A549 (cell line): ENCODE data around the gene MPC2. TPM values are rescaled to one million over a fixed set of nuclear protein-coding genes. Genes with fewer than 3 reads are reported as not detected.

Experiments used
- ATAC-seq, 2 experiments: fragments of 200-7000 bp in 1 of 2; fragments of >200 bp in 1 of 2; cut with Nextera tagmentation in 1 of 2; cut with Tn5 transposase in 1 of 2; 3 replicates each; pipeline versions ENCODE4 v1.8.0 to v1.9.1; 2018 to 2020; ENCODE audit warnings: mild to moderate bottlenecking in 1 of 2, moderate library complexity in 1 of 2
- CTCF ChIA-PET: fragments of 300-600 bp; sonication (Branson Sonifier 250); formaldehyde crosslinking; extraction: SDS; loops from one replicate; lab custom pipeline; 2021; ENCODE audit warnings: antibody characterized with exemption, inconsistent platforms; lab: Yijun Ruan, JAX
- POLR2A ChIA-PET: fragments of 350-600 bp; formaldehyde crosslinking; extraction: SDS; loops from one replicate; lab custom pipeline; 2021; ENCODE audit warnings: antibody characterized with exemption, inconsistent platforms; lab: Yijun Ruan, JAX
- DNase-seq, 2 experiments: peaks; one replicate each; pipeline versions ENCODE4 v3.0.0 to v3.0.0-alpha.2; 2011 to 2016; ENCODE audit warnings: low read depth in 1 of 2, low spot score in 1 of 2
- FAIRE-seq: peaks from 2 replicates; lab custom pipeline; 2011; peaks lifted over from hg19 to GRCh38; lab: Jason Lieb, UNC
- H3K27ac ChIP-seq, 2 experiments: fragments of >200 bp; sonication (Bioruptor Twin); formaldehyde crosslinking; 3 replicates each; pipeline ENCODE4 v1.5.1; 2016 to 2017
- H3K4me1 ChIP-seq: fragments of >200 bp; sonication (Bioruptor Twin); formaldehyde crosslinking; 3 replicates; pipeline ENCODE4 v1.6.1; 2016
- H3K4me2 ChIP-seq: fragments of >200 bp; sonication (Bioruptor Twin); formaldehyde crosslinking; 3 replicates; pipeline ENCODE4 v1.6.1; 2016
- H3K4me3 ChIP-seq: fragments of >200 bp; sonication (Bioruptor Twin); formaldehyde crosslinking; 3 replicates; pipeline ENCODE4 v1.5.1; 2016
- H3K9me3 ChIP-seq: fragments of >200 bp; sonication (Bioruptor Twin); formaldehyde crosslinking; 3 replicates; pipeline ENCODE4 v1.6.1; 2016
- BHLHE40 ChIP-seq: IDR thresholded peaks from 2 replicates; pipeline ENCODE4 v1.6.1; 2012; ENCODE audit warnings: low read depth, low read length, inconsistent platforms
- CBX2 ChIP-seq: fragments of 200-600 bp; sonication (generic); IDR thresholded peaks from 2 replicates; pipeline ENCODE4 v1.6.1; 2016; ENCODE audit warnings: low read depth, mild to moderate bottlenecking, borderline replicate concordance
- CTCF ChIP-seq: fragments of >200 bp; sonication (Bioruptor Twin); formaldehyde crosslinking; IDR thresholded peaks from 3 replicates; pipeline ENCODE4 v1.5.1; 2016
- E2F6 ChIP-seq: IDR thresholded peaks from 2 replicates; pipeline ENCODE4 v1.6.1; 2012; ENCODE audit warnings: low read depth, borderline replicate concordance
- EP300 ChIP-seq, 2 experiments: fragments of >200 bp; sonication (Bioruptor Twin); formaldehyde crosslinking; IDR thresholded peaks; 2 replicates in 1 of 2; 3 replicates in 1 of 2; pipeline ENCODE4 v1.6.1; 2016 to 2017
- HEYL ChIP-seq: fragments of 250-450 bp; sonication (Bioruptor Pico); IDR thresholded peaks from 2 replicates; pipeline ENCODE4 v1.8.0; 2021; ENCODE audit warnings: mild to moderate bottlenecking, moderate library complexity
- JUN ChIP-seq, 2 experiments: fragments of >200 bp; sonication (Bioruptor Twin); formaldehyde crosslinking; IDR thresholded peaks; 2 replicates in 1 of 2; 3 replicates in 1 of 2; pipeline ENCODE4 v1.6.1; 2016 to 2017
- KDM1A ChIP-seq: fragments of 200-600 bp; sonication (generic); IDR thresholded peaks from 2 replicates; pipeline ENCODE4 v1.6.1; 2016; ENCODE audit warnings: low read depth, mild to moderate bottlenecking
- KDM5A ChIP-seq: fragments of 200-600 bp; sonication (generic); IDR thresholded peaks from 2 replicates; pipeline ENCODE4 v1.6.1; 2016; ENCODE audit warnings: antibody characterized with exemption, mild to moderate bottlenecking
- MAZ ChIP-seq: fragments of 150-350 bp; IDR thresholded peaks from 2 replicates; pipeline ENCODE4 v1.6.1; 2014; ENCODE audit warnings: antibody characterized with exemption, low read depth, low read length, borderline replicate concordance
- NFE2L2 ChIP-seq: fragments of 150-350 bp; conservative IDR thresholded peaks from 2 replicates; pipeline ENCODE4 v1.6.1; 2014; ENCODE audit warnings: low read length
- NPAS2 ChIP-seq: fragments of 250-450 bp; sonication (Bioruptor Pico); IDR thresholded peaks from 2 replicates; pipeline ENCODE4 v1.8.0; 2022; ENCODE audit warnings: mild to moderate bottlenecking, moderate library complexity, borderline replicate concordance
- POLR2AphosphoS2 ChIP-seq: conservative IDR thresholded peaks from 2 replicates; pipeline ENCODE4 v1.6.1; 2012; ENCODE audit warnings: low read length, improper control_type of control experiment, inconsistent platforms
- RAD21 ChIP-seq, 2 experiments: fragments of >200 bp in 1 of 2; sonication (Bioruptor Twin) in 1 of 2; formaldehyde crosslinking in 1 of 2; IDR thresholded peaks in 1 of 2; conservative IDR thresholded peaks in 1 of 2; 2 replicates in 1 of 2; 3 replicates in 1 of 2; pipeline ENCODE4 v1.6.1; 2012 to 2018; ENCODE audit warnings: inconsistent platforms in 1 of 2
- RARB ChIP-seq: fragments of 250-450 bp; sonication (Bioruptor Pico); IDR thresholded peaks from 2 replicates; pipeline ENCODE4 v1.8.0; 2021; ENCODE audit warnings: mild to moderate bottlenecking, moderate library complexity
- REST ChIP-seq: fragments of 200-600 bp; sonication (generic); IDR thresholded peaks from 2 replicates; pipeline ENCODE4 v1.6.1; 2016; ENCODE audit warnings: antibody characterized with exemption, mild to moderate bottlenecking, moderate library complexity
- RNF2 ChIP-seq: fragments of 200-600 bp; sonication (generic); IDR thresholded peaks from 2 replicates; pipeline ENCODE4 v1.6.1; 2016; ENCODE audit warnings: low read depth, mild to moderate bottlenecking, antibody characterized with exemption, moderate library complexity, borderline replicate concordance
- TFCP2L1 ChIP-seq: fragments of 250-450 bp; sonication (Bioruptor Pico); IDR thresholded peaks from 2 replicates; pipeline ENCODE4 v1.5.0; 2021; ENCODE audit warnings: mild to moderate bottlenecking
- TP53 ChIP-seq: fragments of 250-450 bp; sonication (Bioruptor Pico); IDR thresholded peaks from 2 replicates; pipeline ENCODE4 v1.5.0; 2021; ENCODE audit warnings: mild to moderate bottlenecking, moderate library complexity
- ZC3H11A ChIP-seq: fragments of 450-650 bp; IDR thresholded peaks from 2 replicates; pipeline ENCODE4 v1.6.1; 2014; ENCODE audit warnings: antibody characterized with exemption, mild to moderate bottlenecking
- ZFP36 ChIP-seq: fragments of 450-650 bp; IDR thresholded peaks from 2 replicates; pipeline ENCODE4 v1.6.1; 2014; ENCODE audit warnings: borderline replicate concordance; ENCODE audit not compliant: partially characterized antibody
- ZSCAN20 ChIP-seq: fragments of 250-450 bp; sonication (Bioruptor Pico); IDR thresholded peaks from 2 replicates; pipeline ENCODE4 v1.8.0; 2022; ENCODE audit warnings: mild to moderate bottlenecking, moderate library complexity
- WGBS: methylation state at CpG from one replicate; pipeline ENCODE4 v1.1.6; 2017; ENCODE audit errors: missing lambda C conversion rate; 5-methylcytosine and 5-hydroxymethylcytosine counted together
- polyA plus RNA-seq, 4 experiments: library from polyadenylated mRNA; depleted of rRNA in 3 of 4; stranded (reverse); fragments of >200 nt; fragmentation: RNase III in 1 of 4; extraction: RNeasy Plus Mini Kit Qiagen cat#74134 plus additional on column Dnase treatment in 1 of 4; gene quantifications; 2 replicates in 3 of 4; 3 replicates in 1 of 4; pipeline ENCODE4 v1.2.3, GENCODE V29; 2011 to 2017

The MPC2 gene
- polyA plus RNA-seq, 2 of the 4 experiments (the other 2 are of a cell fraction) = 53.0 to 120 TPM

GRCh38 chr1:167881786-167882185 is 55.1 kb downstream of the MPC2 start:
- ChIA-PET POLR2A (no interaction called here), CTCF (interaction anchor here (0.7 to 1.5 kb wide), 3 partner anchors 9 to 200 kb away, joined by 3 to 5 read pairs (median 4); no protein-coding TSS in a partner anchor)
- peak overlapping the region in 1 of 2 experiments; percentile 38; a peak in 3 of 6 replicates for H3K27ac ChIP-seq
- H3K9me3 ChIP-seq = 0 out of 3 replicates have a peak, but pooled peaks cover 3% of the 10 kb centered on the region
- FAIRE-seq (no peak), DNase-seq (peak in 1 of 2 experiments; percentile 16), ATAC-seq (peak; percentile 72 to 83; a peak in 4 of 6 replicates)
- WGBS = 39% methylated on average over 3 of the region's 3 CpGs
- H3K4me2 ChIP-seq = peak overlapping the region; percentile 35
- no peak overlapping the region for H3K4me3 ChIP-seq
- peaks cover 20% of the 10 kb centered on the region for H3K4me1 ChIP-seq
- no peak for TF ChIP-seq BHLHE40
- TF ChIP-seq RNF2 = no peak
- no peak for TF ChIP-seq RAD21 (conservative IDR thresholded peaks at IDR 0.05 in 1 of 2, IDR thresholded peaks at IDR 0.05 in 1 of 2)
- no peak for TF ChIP-seq E2F6
- no peak for TF ChIP-seq EP300 (IDR thresholded peaks at IDR 0.05)
- TF ChIP-seq CTCF = no peak
- TF ChIP-seq POLR2AphosphoS2 = no peak
- TF ChIP-seq JUN (IDR thresholded peaks at IDR 0.05) = no peak
- TF ChIP-seq KDM1A = no peak
- TF ChIP-seq CBX2 = no peak
- no peak for TF ChIP-seq MAZ
- no peak for TF ChIP-seq ZC3H11A
- no peak for TF ChIP-seq ZFP36
- no peak for TF ChIP-seq TP53 (CRISPR knock-in tag)
- TF ChIP-seq NPAS2 (CRISPR knock-in tag) = no peak
- no peak for TF ChIP-seq HEYL (CRISPR knock-in tag)

GRCh38 chr1:167881069-167881468 is 55.8 kb downstream of the MPC2 start:
- ATAC-seq (peak; percentile 57 to 59; a peak in 5 of 6 replicates), FAIRE-seq (peak; percentile 13), DNase-seq (no peak)
- ChIA-PET CTCF (interaction anchor here (0.7 to 1.5 kb wide), 3 partner anchors 9 to 201 kb away, joined by 3 to 5 read pairs (median 4); no protein-coding TSS in a partner anchor), POLR2A (no interaction called here)
- Histone ChIP-seq H3K27ac (peak overlapping the region in 1 of 2 experiments; percentile 38; a peak in 2 of 6 replicates), H3K4me2 (peak overlapping the region; percentile 35), H3K9me3 (0 out of 3 replicates have a peak, but pooled peaks cover 3% of the 10 kb centered on the region), H3K4me1 (peaks cover 20% of the 10 kb centered on the region), H3K4me3 (no peak overlapping the region)
- TF ChIP-seq RARB (CRISPR knock-in tag) = no peak
- no peak for TF ChIP-seq TFCP2L1 (CRISPR knock-in tag)
- TF ChIP-seq ZSCAN20 = no peak
- no peak for TF ChIP-seq BHLHE40
- TF ChIP-seq RAD21 (conservative IDR thresholded peaks at IDR 0.05 in 1 of 2, IDR thresholded peaks at IDR 0.05 in 1 of 2) = no peak
- TF ChIP-seq REST = no peak
- TF ChIP-seq KDM5A = no peak
- no peak for TF ChIP-seq NFE2L2
- TF ChIP-seq NPAS2 (CRISPR knock-in tag) = no peak
- TF ChIP-seq RNF2 = no peak
